Measurements from ENCODE around the gene KAT2A. TPM values are rescaled to one million over a fixed set of nuclear protein-coding genes. Genes with fewer than 3 reads are reported as not detected.

KAT2A gene
- polyA plus RNA-seq, 1 donor (not counting 4 experiments of a cell fraction or from before 2014, with no cell fraction given) = 28.2 TPM

- H3K4me1 ChIP-seq (ENCODE audit: control insufficient read depth, extremely low read depth, insufficient read depth, low read length) = peaks cover 28% of the 10 kb centered on the region
- no peak overlapping the region for H3K27ac ChIP-seq (ENCODE audit: control insufficient read depth, insufficient read depth, low read length)
- no peak overlapping the region for H3K9ac ChIP-seq (ENCODE audit: control insufficient read depth, extremely low read depth, insufficient read depth, low read length)
- H3K9me3 ChIP-seq (ENCODE audit: control insufficient read depth, low read depth, low read length) = no peaks in the 10 kb centered on the region
- FAIRE-seq = no peak
- no peaks in the 10 kb centered on the region for H4K20me1 ChIP-seq (ENCODE audit: control insufficient read depth, extremely low read depth, insufficient read depth, low read length)
- H2AFZ ChIP-seq (ENCODE audit: control insufficient read depth, low read length) = no peak overlapping the region
- H3K4me2 ChIP-seq (ENCODE audit: control insufficient read depth, extremely low read depth, insufficient read depth, low read depth, low read length) = no peak overlapping the region
- no peak overlapping the region for H3K4me3 ChIP-seq (ENCODE audit: control insufficient read depth in 2 of 3, extremely low read depth in 1 of 3, insufficient read depth in 2 of 3, low read depth in 1 of 3, low read length in 3 of 3)
- DNase-seq (ENCODE audit: low read depth, low spot score) = no peak
- no peak for TF ChIP-seq EZH2 (IDR thresholded peaks at IDR 0.05; ENCODE audit: low read length)
- TF ChIP-seq CTCF (optimal IDR thresholded peaks at IDR 0.05 in 1 of 3, IDR thresholded peaks at IDR 0.05 in 1 of 3, conservative IDR thresholded peaks at IDR 0.05 in 1 of 3; ENCODE audit: extremely low read depth in 1 of 3, insufficient read depth in 2 of 3, low read length in 3 of 3) = no peak
- dilution Hi-C loops (cut with MboI; ENCODE audit: extremely low pct_ligation_motif_present, low sequenced_read_pairs) = no loop called here
- H3K36me3 ChIP-seq (ENCODE audit: control insufficient read depth in 2 of 2, extremely low read depth in 1 of 2, insufficient read depth in 2 of 2, low read length in 2 of 2) = peaks cover 3 to 8% of the 10 kb centered on the region in 2 experiments
- no peaks in the 10 kb centered on the region for H3K27me3 ChIP-seq (ENCODE audit: control insufficient read depth, extremely low read depth, insufficient read depth, low read length)
- no peaks in the 10 kb centered on the region for H3K9me1 ChIP-seq (ENCODE audit: control insufficient read depth, extremely low read depth, insufficient read depth, low read length)
- H3K79me2 ChIP-seq (ENCODE audit: control insufficient read depth, insufficient read depth, low read length) = no peaks in the 10 kb centered on the region
Observed at GRCh38 chr17:42110301-42111264, 10.6 kb downstream of the KAT2A start.

GRCh38 chr17:42109086-42109485 is 12.1 kb downstream of the KAT2A start:
- Histone ChIP-seq H2AFZ (ENCODE audit: control insufficient read depth, low read length) (no peak overlapping the region), H3K9me1 (ENCODE audit: control insufficient read depth, extremely low read depth, insufficient read depth, low read length) (no peaks in the 10 kb centered on the region), H3K4me1 (ENCODE audit: control insufficient read depth, extremely low read depth, insufficient read depth, low read length) (peaks cover 24% of the 10 kb centered on the region), H3K9ac (ENCODE audit: control insufficient read depth, extremely low read depth, insufficient read depth, low read length) (no peak overlapping the region), H3K36me3 (ENCODE audit: control insufficient read depth in 2 of 2, extremely low read depth in 1 of 2, insufficient read depth in 2 of 2, low read length in 2 of 2) (peaks cover 0 to 6% of the 10 kb centered on the region in 2 experiments), H3K27ac (ENCODE audit: control insufficient read depth, insufficient read depth, low read length) (no peak overlapping the region), H3K27me3 (ENCODE audit: control insufficient read depth, extremely low read depth, insufficient read depth, low read length) (no peaks in the 10 kb centered on the region), H3K79me2 (ENCODE audit: control insufficient read depth, insufficient read depth, low read length) (no peaks in the 10 kb centered on the region), H3K9me3 (ENCODE audit: control insufficient read depth, low read depth, low read length) (no peaks in the 10 kb centered on the region), H3K4me3 (ENCODE audit: control insufficient read depth in 2 of 3, extremely low read depth in 1 of 3, insufficient read depth in 2 of 3, low read depth in 1 of 3, low read length in 3 of 3) (no peak overlapping the region), H4K20me1 (ENCODE audit: control insufficient read depth, extremely low read depth, insufficient read depth, low read length) (no peaks in the 10 kb centered on the region), H3K4me2 (ENCODE audit: control insufficient read depth, extremely low read depth, insufficient read depth, low read depth, low read length) (no peak overlapping the region)
- no peak for TF ChIP-seq EZH2 (IDR thresholded peaks at IDR 0.05; ENCODE audit: low read length)
- no peak for TF ChIP-seq CTCF (optimal IDR thresholded peaks at IDR 0.05 in 1 of 3, IDR thresholded peaks at IDR 0.05 in 1 of 3, conservative IDR thresholded peaks at IDR 0.05 in 1 of 3; ENCODE audit: extremely low read depth in 1 of 3, insufficient read depth in 2 of 3, low read length in 3 of 3)
- dilution Hi-C loops (cut with MboI; ENCODE audit: extremely low pct_ligation_motif_present, low sequenced_read_pairs) = no loop called here
- DNase-seq (ENCODE audit: low read depth, low spot score) (no peak), FAIRE-seq (no peak)

All from keratinocyte (primary cell).